GM11168 (cell line): ENCODE results near the gene CYB5RL.
"Not testable (repeated sequence)": the region's sequence is repeated elsewhere in the genome, so short reads cannot be mapped to it uniquely, and the experiment has no call there.

ENCODE experiments used
- in situ Hi-C: fragments of 300-500 bp; cut with MboI; formaldehyde crosslinking; loops from one replicate; pipeline ENCODE4 v1.12.0; 2022; ENCODE audit warnings: low sequenced_read_pairs; ENCODE audit not compliant: unreplicated experiment

CYB5RL gene

DNA sequence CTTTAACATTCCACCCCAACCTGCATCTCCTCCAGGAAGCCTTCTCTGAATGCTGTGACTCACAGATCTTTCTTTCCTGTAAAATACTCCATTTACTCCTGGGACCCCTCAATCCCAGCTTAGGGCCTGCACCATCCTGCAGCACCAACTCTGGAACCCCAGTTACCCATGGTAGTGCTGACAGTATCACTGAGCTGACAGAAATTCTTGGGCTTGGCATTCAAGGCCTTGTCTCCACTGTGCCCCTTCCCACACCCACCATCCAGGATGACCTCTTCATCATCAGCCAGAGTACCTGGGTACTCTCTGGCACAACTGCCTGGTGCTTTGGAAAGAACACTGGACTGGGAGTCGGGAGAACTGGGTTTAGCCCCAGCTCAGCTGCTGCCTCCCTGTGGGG lies 8.3 kb downstream of the CYB5RL start:
- in situ Hi-C loops, result no loop called here

DNA sequence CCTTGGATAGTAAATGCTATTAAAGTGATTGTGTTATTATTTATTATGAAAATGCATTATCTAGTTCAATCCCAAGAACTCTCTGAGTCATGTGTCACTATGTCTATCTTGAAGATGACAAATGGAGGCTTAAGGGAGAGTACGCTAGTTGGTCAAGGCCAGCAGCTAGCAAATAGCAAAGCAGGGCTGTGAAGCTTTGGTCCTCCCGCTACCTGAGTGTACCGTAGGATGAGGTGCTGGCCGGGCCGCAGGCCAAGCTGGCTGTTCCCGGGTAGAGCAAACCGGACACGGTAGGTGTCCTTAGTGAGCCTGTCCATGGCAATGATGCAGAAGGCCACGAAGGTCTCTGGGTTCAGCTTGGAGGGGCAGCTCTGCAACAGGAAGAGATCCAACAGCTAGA lies 9.3 kb downstream of the CYB5RL start:
- in situ Hi-C loops, result no loop called here

DNA sequence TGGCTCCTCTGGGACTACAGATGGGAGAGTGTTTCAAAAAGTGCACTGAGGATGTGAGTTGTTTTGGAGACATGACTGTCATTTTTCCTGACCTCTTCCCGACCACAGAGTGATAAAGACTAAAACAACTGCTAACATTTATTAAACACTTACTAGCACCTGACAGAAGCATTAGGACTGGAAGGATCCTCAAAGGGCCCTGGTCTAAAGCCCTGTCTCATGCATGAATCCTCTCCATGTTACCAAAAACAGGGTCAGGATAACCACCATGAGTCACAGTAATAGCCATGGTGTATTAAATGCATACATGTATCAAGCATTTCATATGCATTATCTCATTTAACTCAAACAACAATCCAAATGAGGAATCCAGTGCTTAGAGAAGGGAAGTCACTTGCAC lies 11.5 kb downstream of the CYB5RL start:
- in situ Hi-C loops, result no loop called here

DNA sequence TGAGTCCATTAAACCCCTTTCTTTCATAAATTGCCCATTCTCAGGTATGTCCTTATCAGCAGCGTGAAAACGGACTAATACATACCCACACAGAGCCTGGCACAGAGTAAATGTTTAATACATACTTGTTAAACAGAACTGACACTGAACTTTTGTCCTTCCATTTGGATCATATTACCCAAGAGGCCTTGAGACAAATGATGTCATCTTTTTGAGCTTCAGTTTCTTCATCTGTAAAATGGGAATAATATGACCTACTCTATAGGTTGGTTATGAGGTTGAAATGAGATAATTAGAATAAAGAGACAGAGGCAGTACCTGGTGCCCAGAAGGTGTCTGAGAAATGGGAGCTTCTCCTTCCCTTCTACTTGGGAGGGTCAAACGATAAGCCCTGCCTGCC lies 13.8 kb downstream of the CYB5RL start:
- in situ Hi-C loops, result no loop called here

DNA sequence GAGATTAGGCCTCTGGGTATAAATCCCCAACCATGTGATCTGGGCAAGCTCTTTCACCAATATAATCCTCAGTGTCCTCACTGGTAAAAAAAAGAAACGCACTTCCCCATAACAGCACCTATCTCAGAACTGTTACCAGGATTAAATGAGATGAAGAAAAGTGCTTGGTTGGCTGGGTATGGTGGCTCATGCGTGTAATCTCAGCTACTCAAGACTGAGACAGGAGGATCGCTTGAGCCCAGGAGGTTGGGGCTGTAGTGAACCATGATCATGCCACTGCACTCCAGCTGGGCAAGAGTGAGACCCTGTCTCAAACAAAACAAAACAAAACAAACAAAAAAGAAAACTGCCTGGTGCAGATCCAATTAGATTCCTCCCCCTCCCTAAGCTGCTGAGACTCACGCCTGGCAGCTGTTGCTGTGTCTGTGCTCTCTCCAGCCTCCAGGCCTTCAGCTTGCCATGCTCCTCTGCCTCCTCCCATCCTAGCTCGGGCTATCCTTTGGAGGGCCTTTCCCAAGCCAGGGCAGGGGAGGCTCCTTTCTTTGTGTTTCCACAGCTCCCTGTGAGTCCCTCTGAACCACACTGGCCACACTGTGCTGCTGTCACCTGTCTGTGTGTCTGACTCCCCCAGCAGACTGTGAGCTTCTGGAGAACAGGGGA lies 19.0 kb downstream of the CYB5RL start:
- in situ Hi-C loops, result no loop called here

DNA sequence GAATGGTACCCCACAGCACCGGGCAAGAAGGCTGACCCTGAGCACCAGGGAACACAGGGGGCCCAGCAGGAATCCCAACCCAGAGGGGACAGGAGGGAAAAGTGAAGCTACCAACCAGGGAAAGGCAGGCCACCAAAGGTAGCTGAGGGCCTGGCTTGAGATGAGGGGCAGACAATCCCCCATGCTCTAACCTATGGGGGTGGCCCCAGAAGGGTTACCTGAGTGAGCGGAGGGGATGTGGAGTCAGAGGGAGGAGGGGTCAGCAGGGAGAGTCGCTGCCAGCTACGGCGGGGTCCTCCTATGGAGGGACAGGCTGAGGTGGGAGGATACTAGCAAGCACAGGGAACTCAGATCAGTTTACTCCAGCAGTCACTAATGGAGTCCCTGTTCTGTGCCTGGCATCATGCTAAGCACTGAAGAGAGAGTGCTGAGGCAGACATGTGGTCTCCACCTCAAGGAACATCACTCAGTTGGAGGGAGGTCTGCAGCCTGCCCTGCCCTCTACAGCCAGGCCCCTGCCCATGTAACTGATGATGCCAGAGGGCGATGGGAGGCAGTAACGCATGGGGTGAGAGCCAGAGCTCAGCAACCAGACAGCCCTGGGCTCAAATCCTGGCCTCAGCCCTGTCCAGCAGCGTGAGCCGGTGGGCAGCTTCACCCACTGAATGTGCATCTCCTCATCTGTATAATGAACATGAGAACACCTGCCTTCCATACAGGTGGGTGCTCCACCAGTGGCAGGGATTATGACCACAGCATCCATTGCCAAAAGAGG lies 21.3 kb downstream of the CYB5RL start:
- in situ Hi-C loops, result no loop called here

DNA sequence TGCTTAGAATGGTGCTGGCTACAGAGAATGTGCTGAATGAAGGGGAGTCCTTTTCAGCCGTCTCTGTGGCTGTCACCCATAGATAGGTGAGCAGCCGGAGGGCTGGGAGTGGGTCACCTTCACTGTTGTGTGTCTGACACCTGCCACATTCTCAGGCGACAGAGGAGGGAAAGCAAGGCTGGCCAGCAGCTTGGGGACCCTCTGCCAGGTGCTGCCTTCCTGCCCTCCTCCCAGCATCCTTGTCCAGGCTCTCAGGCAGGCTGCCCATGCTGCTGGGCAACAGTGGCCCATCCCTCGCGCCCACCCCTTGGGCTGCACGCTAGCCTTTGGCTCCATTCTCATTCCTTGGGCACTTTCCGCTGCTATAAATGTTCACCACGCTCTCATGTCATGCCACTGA lies 22.1 kb downstream of the CYB5RL start:
- in situ Hi-C loops, result no loop called here

DNA sequence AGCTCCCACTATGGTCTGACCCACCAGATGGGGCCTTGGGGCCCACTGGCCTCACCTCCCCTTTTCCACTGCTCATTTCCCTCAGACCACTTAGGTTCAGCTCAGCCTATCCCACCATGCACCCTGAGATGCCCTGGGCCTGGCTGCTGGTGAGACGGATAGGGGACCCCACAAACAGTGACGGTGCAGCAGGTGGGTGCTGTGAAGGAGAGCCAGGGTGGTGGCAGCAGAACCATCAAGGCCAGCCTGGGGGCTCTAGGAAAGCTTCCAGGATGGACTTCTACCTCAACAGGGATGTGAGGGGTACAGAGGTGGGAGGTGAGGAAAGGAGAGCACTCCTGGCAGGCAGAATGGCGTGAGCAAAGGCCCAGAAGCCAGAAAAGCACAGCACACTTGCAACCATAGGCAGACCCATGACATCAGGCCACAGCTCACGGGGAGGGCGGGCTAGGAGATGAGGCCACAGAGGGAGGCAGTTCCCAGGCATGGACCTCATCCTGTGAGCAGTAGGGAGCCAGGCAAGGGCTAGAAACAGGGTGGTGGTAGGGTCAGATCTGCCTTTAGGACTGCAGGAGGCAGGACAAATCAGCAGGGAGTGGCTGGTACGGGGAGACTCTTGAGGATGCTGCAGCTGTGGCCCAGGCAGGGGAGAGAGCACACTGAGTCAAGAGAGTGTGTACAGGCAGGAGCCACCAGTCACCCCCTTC lies 23.1 kb downstream of the CYB5RL start:
- in situ Hi-C loops, result no loop called here

DNA sequence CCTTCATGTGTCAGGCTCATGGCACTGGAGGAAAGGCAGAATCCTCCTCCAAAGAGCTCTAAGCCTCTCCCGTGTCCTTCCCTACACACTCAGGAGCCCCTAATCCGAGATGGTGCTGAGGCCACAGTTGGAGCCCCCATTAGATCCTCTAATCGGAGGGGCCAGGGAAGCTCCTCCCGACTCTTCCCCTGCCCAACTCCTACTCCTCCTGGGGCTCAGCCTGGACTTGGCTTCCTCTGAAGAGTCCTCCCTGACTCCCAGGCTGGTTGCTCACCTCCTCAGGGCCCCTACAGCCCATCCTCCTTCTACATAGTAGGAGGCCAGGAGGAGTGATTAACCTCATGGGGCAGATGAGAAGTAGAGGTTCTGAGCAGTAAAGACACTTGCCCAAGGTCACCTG lies 25.7 kb downstream of the CYB5RL start:
- in situ Hi-C loops, result no loop called here

DNA sequence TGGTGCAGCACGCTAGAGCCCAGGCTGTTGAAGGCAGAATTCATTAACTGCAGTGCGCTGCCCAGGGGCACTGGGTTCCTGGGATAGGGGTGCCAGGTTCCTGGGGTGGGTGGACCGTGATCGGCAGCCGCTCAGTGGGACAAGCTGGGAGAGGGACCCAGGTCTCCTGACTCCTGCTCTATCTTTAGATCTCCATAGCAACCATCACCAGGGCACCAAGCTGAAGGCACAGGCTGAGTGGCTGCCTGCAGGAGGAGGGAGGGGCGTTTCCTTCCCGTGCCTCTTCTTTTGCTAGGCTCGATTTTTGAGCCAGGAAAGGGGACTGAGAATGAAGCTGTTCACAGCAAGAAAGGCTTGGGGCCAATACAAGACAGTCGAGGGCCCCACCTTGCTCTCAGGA lies 26.1 kb downstream of the CYB5RL start:
- in situ Hi-C loops, result no loop called here

DNA sequence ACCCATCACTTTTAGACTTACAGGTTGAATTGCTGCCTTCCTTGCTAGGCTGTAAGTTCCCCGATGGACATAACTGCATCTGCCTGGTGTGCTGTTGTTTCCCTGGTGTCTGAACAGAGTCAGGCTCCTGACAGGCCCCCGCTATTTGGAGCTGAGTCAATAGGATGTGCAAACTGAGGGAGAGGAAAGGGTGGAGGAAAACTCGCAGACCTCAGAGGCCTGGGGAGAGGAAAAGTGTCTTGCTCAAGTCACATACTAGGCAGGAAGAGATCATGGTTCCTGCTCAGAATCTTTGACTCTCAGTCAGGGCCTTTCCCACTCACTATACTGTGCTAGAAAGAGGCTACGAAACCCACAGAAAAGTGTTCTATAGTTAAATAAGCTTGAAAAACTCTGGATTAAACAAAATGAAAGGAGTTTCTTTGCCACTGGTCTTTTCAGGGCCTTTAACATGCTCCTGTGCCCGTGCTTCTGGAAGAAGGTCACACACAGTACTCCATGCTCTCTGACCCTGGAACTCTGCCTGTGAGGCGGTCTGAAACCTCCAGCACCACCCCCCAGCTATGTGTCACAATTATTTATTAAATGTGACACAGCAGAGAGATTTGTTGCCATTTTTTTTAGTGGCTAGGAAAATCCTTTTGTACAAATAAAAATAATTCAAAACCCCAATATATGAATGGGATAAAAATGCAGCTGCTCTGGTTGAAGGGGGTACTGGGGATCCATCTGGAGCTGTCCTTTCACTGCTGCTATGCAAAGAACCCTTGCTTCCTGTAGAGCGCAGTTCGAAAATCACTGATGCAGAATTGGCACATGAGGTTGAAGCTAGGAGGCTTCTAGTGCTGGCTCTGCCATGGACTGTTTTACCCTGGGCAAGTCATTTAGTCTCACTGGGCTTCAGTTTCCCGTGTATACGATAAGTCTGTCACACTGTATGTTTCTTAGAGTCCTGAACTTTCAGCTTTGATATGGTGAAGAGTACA lies 26.9 kb downstream of the CYB5RL start:
- in situ Hi-C loops, result no loop called here

DNA sequence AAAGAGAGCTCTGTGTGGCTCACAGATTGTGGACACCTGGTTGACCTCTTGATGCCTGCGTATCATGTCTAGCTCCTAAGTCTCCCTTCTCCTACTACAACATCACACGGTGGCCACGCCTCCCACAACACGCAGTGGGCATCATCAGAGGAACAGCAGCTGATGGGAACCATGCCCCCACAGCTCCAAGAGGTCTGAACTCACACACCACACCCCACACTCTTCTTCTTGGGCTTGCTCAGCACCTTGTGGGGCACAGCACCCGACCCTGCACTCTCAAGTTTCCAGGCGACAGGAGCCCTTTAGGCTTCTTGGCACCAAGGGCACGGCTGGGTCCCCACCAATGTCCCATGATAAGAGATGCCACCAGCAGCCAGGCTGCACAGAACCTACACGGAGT lies 28.2 kb downstream of the CYB5RL start:
- in situ Hi-C loops, result no loop called here

DNA sequence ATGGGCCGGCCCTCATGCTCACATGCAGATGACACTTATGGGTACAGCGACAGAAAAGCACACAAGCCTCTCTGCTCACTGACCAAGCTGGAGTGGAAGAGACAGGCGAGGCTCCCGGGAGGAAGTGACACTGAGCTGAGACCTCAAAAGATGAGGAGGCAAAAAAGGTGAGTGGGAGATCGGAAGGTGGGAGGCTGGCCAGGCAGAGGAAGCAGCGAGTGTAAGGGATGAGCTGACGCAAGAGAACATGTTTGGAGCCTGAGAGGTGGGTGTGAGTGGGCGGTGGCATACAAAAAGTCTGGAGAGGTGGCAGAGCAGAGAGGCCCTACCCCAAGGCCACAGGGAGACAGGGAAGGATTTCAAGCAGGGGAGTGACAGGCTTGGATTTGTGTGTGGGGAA lies 28.8 kb downstream of the CYB5RL start:
- in situ Hi-C loops, result no loop called here

DNA sequence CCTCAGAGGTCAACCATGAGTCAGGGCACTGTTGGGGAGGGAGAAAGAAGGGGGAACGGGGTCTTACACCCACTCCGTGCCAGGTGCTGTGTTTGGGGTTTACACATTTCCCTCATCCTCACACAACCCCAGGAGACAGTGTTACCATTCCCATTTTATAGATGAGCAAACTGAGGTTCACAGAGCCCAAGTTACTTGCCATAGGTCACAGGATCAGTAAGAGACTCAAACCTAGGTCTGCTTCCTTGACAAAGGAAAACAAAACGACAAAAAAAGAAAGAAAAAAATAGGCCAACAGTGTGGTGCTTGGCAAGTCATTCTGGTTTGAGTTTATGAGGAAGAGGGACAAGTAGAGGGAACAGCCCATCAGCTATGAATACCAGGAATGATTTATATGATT lies 30.8 kb downstream of the CYB5RL start:
- in situ Hi-C loops, result no loop called here

DNA sequence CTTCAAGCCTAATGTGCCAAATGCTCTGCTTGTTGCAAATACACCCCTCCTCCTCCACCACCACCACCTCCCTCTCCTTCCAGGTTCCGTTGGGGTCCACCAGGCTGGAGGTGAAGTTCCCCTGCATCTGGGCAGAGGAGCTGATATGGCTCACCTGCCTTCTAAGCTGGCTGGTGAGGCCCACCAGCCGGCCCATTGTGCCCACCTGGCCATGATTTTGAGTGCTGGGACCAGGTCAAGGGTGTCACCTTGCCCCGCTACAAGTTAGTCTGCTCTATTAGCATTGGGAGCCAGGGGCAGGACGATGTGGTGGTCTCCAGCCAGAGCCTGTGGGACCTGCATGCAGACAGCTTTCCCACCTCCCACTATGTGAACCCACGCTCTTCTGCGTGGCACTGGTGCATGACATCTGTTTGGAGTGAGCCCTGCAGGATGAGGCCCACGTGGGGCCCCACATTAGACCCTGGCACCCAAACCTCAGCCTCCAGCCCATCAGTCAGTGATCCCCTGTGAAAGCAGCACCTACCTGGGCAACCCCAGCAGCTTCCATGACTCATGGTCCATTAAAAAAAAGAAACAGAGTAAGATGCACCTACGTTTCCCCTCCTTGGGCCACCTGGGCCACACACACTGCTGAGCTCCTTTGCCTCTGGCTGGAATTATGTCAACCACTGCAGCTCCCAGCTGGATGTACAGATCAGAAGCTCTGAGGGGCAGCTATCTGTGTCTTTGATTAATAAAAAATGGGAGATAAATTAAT lies 31.4 kb downstream of the CYB5RL start:
- in situ Hi-C loops, result no loop called here

DNA sequence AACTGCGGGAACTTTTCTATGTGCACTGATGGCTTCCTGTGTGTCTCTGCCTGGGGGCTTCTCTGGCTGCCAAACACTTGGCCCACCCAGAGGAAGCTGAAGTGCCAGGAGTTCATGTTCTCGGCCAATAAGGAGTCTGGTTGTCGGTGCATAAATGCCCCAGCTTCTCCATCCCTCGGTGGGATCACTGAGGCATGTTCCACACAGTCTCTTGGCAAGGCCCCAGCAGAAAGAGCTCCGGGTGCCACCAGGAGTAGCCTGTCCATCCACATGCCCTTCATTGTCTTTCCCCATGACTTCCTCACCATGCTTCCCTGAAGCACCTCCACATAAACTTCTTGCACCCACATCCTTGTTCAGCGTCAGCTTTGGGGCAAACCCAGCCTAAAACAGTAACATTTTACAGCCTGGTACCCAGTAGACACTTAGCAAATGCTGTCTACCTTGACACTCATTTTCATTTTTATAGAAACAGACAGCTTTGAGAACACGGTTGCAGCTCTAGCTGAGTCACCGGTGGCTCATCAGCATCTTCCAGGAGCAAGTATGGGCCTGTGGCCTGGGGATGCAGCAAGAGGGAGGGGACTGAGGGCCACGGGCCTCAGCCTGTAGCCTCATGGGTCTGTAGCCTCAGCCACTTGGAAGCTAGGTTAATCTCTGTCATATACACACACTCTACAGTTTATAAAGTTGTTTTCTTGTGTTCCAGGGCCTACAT lies 32.2 kb downstream of the CYB5RL start:
- in situ Hi-C loops, result no loop called here

DNA sequence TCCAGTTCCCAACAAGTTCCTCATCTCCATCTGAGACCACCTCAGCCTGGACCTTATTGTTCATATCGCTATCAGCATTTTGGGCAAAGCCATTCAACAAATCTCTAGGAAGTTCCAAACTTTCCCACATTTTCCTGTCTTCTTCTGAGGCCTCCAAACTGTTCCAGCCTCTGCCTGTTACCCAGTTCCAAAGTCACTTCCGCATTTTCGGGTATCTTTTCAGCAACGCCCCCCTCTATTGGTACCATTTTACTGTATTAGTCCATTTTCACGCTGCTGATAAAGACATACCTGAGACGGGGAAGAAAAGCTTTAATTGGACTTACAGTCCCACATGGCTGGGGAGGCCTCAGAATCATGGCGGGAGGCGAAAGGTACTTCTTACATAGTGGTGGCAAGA lies 33.5 kb downstream of the CYB5RL start:
- in situ Hi-C loops, result not testable (repeated sequence)

DNA sequence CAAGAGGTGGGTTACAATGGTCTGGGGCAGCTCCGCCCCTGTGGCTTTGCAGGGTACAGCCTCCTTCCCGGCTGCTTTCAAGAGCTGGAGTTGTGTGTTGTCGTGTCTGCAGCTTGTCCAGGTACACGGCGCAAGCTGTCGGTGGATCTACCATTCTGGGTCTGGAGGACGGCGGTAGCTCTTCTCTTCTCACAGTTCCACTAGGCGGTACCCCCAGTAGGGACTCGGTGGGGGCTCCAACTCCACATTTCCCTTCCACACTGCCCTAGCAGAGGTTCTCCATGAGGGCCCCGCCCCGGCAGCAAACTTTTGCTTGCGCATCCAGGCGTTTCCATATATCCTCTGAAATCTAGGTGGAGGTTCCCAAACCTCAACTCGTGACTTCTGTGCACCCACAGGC lies 34.7 kb downstream of the CYB5RL start:
- in situ Hi-C loops, result no loop called here

DNA sequence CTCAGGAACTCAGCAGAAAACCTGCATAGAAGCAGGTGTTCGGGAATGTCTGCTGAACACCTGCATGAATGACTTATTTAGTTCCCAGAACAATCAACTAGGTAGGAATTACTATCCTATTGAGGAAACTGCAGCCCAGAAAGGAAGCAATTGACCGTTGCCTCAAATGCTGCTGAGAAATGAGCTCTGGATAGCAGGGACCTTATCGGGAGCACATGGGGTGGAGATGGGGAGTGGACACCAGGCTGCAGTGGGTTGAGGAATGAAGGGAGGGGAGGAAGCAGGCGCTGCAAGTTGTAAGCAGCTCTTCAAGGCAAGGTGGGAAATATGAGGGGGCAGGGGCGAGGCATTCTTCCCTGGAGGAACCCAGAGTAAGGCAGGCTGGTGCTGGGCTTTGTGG lies 36.3 kb downstream of the CYB5RL start:
- in situ Hi-C loops, result no loop called here
